Measurements from ENCODE around the gene CSNK1A1.

GRCh38 chr5:149572576-149573231 is 21.5 kb upstream of the CSNK1A1 start:
- TF ChIP-seq CTCF (IDR thresholded peaks at IDR 0.05) (no peak), POLR2AphosphoS5 (IDR thresholded peaks at IDR 0.05; ENCODE audit: low read depth, low read length) (no peak)

Measured in Panc1 (cell line).